ENCODE results near the gene SOCS2. TPM values are rescaled to one million over a fixed set of nuclear protein-coding genes. Genes with fewer than 3 reads are reported as not detected.

SOCS2 gene
- total RNA-seq, 1 donor = 37.6 TPM

- no peak for TF ChIP-seq CTCF (IDR thresholded peaks at IDR 0.05; ENCODE audit: insufficient read depth, low read depth, low read length)
- H3K4me3 ChIP-seq (ENCODE audit: low read depth, low read length) = no peak overlapping the region
- DNase-seq (ENCODE audit: low read depth) = peak; percentile 31
Observed at GRCh38 chr12:93626160-93626559, 53.7 kb downstream of the SOCS2 start.

Other genes with a start within 250 kb of the SOCS2 start
- gene NUDT4, start 194.8 kb upstream of the SOCS2 start, total RNA-seq = 61.3 and 80.2 TPM in 2 replicates
- 91.8 and 104 TPM in 2 replicates for gene UBE2N, start 130.7 kb upstream of the SOCS2 start, total RNA-seq
- gene MRPL42, start 105.2 kb upstream of the SOCS2 start, total RNA-seq = 29.3 and 57.0 TPM in 2 replicates
- gene CRADD, start 104.7 kb downstream of the SOCS2 start, total RNA-seq = 11.0 and 12.5 TPM in 2 replicates